Lower lobe of right lung (tissue), 2 donors: ENCODE data around the gene DAGLB. TPM values are rescaled to one million over a fixed set of nuclear protein-coding genes. Genes with fewer than 3 reads are reported as not detected.

ENCODE experiments used
- ATAC-seq, 2 donors: fragments of 200-7000 bp; cut with Tn5 transposase; one replicate each; pipeline ENCODE4 v1.9.1; 2020 to 2022; ENCODE audit warnings: mild to moderate bottlenecking in 2 of 2, moderate library complexity in 2 of 2
- DNase-seq: peaks from one replicate; pipeline ENCODE4 v3.0.0-alpha.2; 2020
- H3K27ac ChIP-seq: fragments of 200-600 bp; one replicate; pipeline ENCODE4 v1.8.0; 2022
- H3K27me3 ChIP-seq: fragments of 200-600 bp; one replicate; pipeline ENCODE4 v1.8.0; 2022; ENCODE audit warnings: low read depth
- H3K36me3 ChIP-seq: fragments of 200-600 bp; one replicate; pipeline ENCODE4 v1.8.0; 2022; ENCODE audit warnings: mild to moderate bottlenecking
- H3K4me1 ChIP-seq: fragments of 200-600 bp; one replicate; pipeline ENCODE4 v1.8.0; 2022
- H3K4me3 ChIP-seq: fragments of 200-600 bp; one replicate; pipeline ENCODE4 v1.8.0; 2022; ENCODE audit warnings: mild to moderate bottlenecking
- H3K9me3 ChIP-seq: fragments of 200-600 bp; one replicate; pipeline ENCODE4 v1.8.0; 2022
- CTCF ChIP-seq: fragments of 200-600 bp; IDR thresholded peaks from one replicate; pipeline ENCODE4 v1.8.0; 2022; ENCODE audit warnings: antibody characterized with exemption, mild to moderate bottlenecking
- intact Hi-C: fragments of 100-400 bp; cut with DNase I; formaldehyde crosslinking; loops from one replicate; pipeline ENCODE4 v1.11.0; 2022
- total RNA-seq: library from RNA; stranded (reverse); fragmentation: NEBNext Ultra II Directional; extraction: Animal tissue kit (Norgen Biotek cat#: 25700); gene quantifications from one replicate; pipeline ENCODE4 v1.2.1, GENCODE V29; 2021
- donor health status: DM: no; HTN: yes; CAD: no; lungs with severe emphysema.

The DAGLB gene
- total RNA-seq, 1 donor from 2014 or later: 40.6 TPM

GRCh38 chr7:6482743-6483119 lies 35.0 kb upstream of the DAGLB start:
- peak overlapping the region; percentile 92 for H3K4me3 ChIP-seq
- DNase-seq (no peak), ATAC-seq (no peak)
- no peaks in the 10 kb centered on the region for H3K9me3 ChIP-seq
- H3K4me1 ChIP-seq: peaks cover 50% of the 10 kb centered on the region
- no peaks in the 10 kb centered on the region for H3K27me3 ChIP-seq
- peak overlapping the region; percentile 95 for H3K27ac ChIP-seq
- intact Hi-C loops: no loop called here
- no peak for TF ChIP-seq CTCF
- H3K36me3 ChIP-seq: peaks cover 6% of the 10 kb centered on the region

- ATAC-seq (no peak), DNase-seq (no peak)
- no peaks in the 10 kb centered on the region for H3K9me3 ChIP-seq
- peak overlapping the region; percentile 92 for H3K4me3 ChIP-seq
- no peak for TF ChIP-seq CTCF
- no peak overlapping the region for H3K27ac ChIP-seq
- no peaks in the 10 kb centered on the region for H3K27me3 ChIP-seq
- intact Hi-C loops: no loop called here
- H3K36me3 ChIP-seq: peaks cover 6% of the 10 kb centered on the region
- H3K4me1 ChIP-seq: peaks cover 50% of the 10 kb centered on the region
These were observed 34.6 kb upstream of the DAGLB start for GRCh38 chr7:6482307-6482706.

GRCh38 chr7:6481445-6481844 lies 33.7 kb upstream of the DAGLB start:
- Histone ChIP-seq H3K27me3 (no peaks in the 10 kb centered on the region), H3K27ac (no peak overlapping the region), H3K4me3 (no peak overlapping the region), H3K36me3 (peaks cover 6% of the 10 kb centered on the region), H3K4me1 (peaks cover 54% of the 10 kb centered on the region), H3K9me3 (no peaks in the 10 kb centered on the region)
- intact Hi-C loops: no loop called here
- TF ChIP-seq CTCF: no peak
- ATAC-seq: no peak
- DNase-seq: no peak

- Histone ChIP-seq H3K36me3 (peaks cover 6% of the 10 kb centered on the region), H3K4me3 (no peak overlapping the region), H3K27me3 (no peaks in the 10 kb centered on the region), H3K4me1 (peaks cover 59% of the 10 kb centered on the region), H3K27ac (no peak overlapping the region), H3K9me3 (no peaks in the 10 kb centered on the region)
- DNase-seq: no peak
- no peak for ATAC-seq
- intact Hi-C loops: no loop called here
- TF ChIP-seq CTCF: no peak
These were observed 32.5 kb upstream of the DAGLB start for GRCh38 chr7:6480323-6480660.

GRCh38 chr7:6479067-6479466 lies 31.3 kb upstream of the DAGLB start:
- H3K4me3 ChIP-seq: no peak overlapping the region
- intact Hi-C loops: no loop called here
- peaks cover 7% of the 10 kb centered on the region for H3K36me3 ChIP-seq
- H3K4me1 ChIP-seq: peaks cover 51% of the 10 kb centered on the region
- ATAC-seq (no peak), DNase-seq (no peak)
- no peak overlapping the region for H3K27ac ChIP-seq
- no peak for TF ChIP-seq CTCF
- H3K27me3 ChIP-seq: no peaks in the 10 kb centered on the region
- H3K9me3 ChIP-seq: no peaks in the 10 kb centered on the region

GRCh38 chr7:6478186-6478585 lies 30.4 kb upstream of the DAGLB start:
- intact Hi-C loops: no loop called here
- TF ChIP-seq CTCF: no peak
- Histone ChIP-seq H3K4me1 (peaks cover 51% of the 10 kb centered on the region), H3K9me3 (no peaks in the 10 kb centered on the region), H3K36me3 (peaks cover 16% of the 10 kb centered on the region), H3K27ac (no peak overlapping the region), H3K4me3 (no peak overlapping the region), H3K27me3 (no peaks in the 10 kb centered on the region)
- DNase-seq: no peak
- ATAC-seq: no peak
